ENCODE measurements around the gene MOGAT2.

Gene MOGAT2

DNA sequence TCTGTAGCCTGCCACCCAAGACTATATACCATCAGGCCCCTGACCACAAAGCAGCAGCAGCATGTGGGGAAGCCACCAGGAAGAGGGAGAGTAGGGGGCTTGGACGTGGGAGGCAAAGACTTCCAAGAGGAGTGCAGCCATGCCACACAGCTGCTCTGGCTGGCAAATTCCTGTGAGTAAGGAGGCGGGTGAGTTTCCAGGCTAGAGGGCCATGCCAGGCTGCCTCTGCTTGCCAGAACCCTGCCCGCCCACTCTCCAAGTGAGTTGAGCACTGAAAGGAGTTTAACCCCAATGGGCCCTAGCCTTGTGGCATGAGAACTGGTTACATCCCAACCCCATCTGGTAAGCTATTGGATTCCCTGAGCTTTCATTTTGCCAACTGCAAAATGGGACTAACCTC is 46.2 kb downstream of the MOGAT2 start:
- Histone ChIP-seq H3K36me3 (ENCODE audit: insufficient read depth, low read length) (no peaks in the 10 kb centered on the region), H3K4me3 (ENCODE audit: low read depth in 1 of 2, low read length in 2 of 2) (no peak overlapping the region), H3K4me1 (ENCODE audit: insufficient read depth, low read length) (peaks cover 9% of the 10 kb centered on the region), H3K27me3 (ENCODE audit: control insufficient read depth in 1 of 2, insufficient read depth in 2 of 2, low read length in 2 of 2) (peaks cover 5 to 6% of the 10 kb centered on the region in 2 donors), H3K9ac (ENCODE audit: low read length) (no peak overlapping the region), H3K9me3 (ENCODE audit: low read length) (no peaks in the 10 kb centered on the region), H3K27ac (ENCODE audit: low read depth, low read length) (no peak overlapping the region)

DNA sequence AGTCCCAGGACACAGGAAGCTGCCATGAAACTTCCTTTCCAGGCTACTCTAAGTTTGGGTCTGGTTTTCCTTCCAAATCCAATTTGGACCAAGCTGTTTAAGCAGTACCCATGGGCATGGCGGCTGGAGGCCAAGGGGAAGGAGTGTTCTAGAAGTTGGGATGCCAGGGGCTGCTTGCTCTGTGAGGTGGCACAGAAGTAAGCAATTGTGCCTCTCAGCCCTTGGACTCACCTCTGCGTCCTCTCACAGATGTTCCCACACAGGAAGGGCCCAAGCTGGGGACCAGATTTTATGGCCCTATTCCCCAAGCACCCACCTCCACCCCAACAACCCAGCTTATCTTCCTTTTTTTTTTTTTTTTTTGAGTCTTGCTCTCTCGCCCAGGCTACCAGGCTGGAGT is 47.5 kb downstream of the MOGAT2 start:
- Histone ChIP-seq H3K4me1 (ENCODE audit: insufficient read depth, low read length) (peaks cover 9% of the 10 kb centered on the region), H3K4me3 (ENCODE audit: low read depth in 1 of 2, low read length in 2 of 2) (no peak overlapping the region), H3K27me3 (ENCODE audit: control insufficient read depth in 1 of 2, insufficient read depth in 2 of 2, low read length in 2 of 2) (peaks cover 5 to 6% of the 10 kb centered on the region in 2 donors), H3K27ac (ENCODE audit: low read depth, low read length) (no peak overlapping the region), H3K36me3 (ENCODE audit: insufficient read depth, low read length) (no peaks in the 10 kb centered on the region), H3K9me3 (ENCODE audit: low read length) (no peaks in the 10 kb centered on the region), H3K9ac (ENCODE audit: low read length) (no peak overlapping the region)

DNA sequence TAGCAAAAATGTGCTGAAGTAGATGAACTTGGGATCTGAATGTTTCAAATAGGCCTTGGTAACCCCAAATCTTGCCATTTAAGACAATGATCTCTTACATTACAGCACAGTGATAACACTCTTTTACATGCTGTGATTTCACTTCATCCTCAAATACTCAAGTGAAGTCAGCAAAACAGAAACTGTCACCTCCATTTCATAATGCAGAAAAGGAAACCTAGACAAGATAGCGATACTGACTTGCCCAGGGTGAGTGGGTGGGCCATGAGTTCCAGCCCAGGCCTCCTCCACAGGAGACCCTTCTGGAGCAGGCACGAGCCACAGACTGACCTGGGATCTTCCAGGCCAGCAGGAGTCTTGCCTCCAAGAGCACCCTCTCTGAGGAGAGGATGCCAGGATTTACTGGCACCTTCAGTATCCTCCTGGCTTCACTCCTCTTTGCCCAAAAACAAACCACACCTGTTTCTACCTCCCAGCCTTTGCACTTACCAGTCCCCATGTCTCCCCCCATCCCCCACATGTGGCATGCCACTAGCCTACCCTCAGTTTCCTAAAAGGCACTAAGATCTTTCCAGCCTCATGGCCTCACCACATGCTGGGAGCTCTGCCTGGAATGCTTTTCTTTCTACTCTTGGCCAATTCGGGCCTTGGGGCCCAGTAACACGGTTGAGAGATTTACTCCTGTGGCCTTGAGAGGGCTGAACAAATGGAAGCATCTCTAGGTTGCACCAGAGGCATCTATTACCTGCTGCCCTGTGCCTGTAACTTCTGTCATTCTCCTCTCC is 49.0 kb downstream of the MOGAT2 start:
- peaks cover 5 to 6% of the 10 kb centered on the region in 2 donors for H3K27me3 ChIP-seq (ENCODE audit: control insufficient read depth in 1 of 2, insufficient read depth in 2 of 2, low read length in 2 of 2)
- H3K9ac ChIP-seq (ENCODE audit: low read length) = no peak overlapping the region
- no peaks in the 10 kb centered on the region for H3K9me3 ChIP-seq (ENCODE audit: low read length)
- H3K27ac ChIP-seq (ENCODE audit: low read depth, low read length) = no peak overlapping the region
- H3K36me3 ChIP-seq (ENCODE audit: insufficient read depth, low read length) = no peaks in the 10 kb centered on the region
- H3K4me3 ChIP-seq (ENCODE audit: low read depth in 1 of 2, low read length in 2 of 2) = no peak overlapping the region
- H3K4me1 ChIP-seq (ENCODE audit: insufficient read depth, low read length) = peaks cover 9% of the 10 kb centered on the region

DNA sequence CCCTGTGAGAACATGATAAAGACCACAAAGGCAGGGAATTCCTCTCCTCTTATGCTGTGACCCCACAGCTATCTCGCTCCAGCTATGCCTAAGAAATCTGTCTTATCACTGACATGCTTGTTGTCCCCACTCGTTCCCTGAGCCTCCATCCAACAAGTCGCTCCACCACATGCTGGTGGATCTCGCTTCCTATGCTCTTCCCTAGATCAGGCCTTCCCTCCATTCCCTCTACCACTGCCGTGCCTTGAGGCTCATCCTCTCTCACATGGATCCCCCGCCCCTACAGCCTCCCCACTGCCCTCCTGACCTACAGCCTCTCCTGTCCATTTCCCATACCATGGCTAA is 49.6 kb downstream of the MOGAT2 start:
- H3K9ac ChIP-seq (ENCODE audit: low read length) = no peak overlapping the region
- H3K4me1 ChIP-seq (ENCODE audit: insufficient read depth, low read length) = peaks cover 9% of the 10 kb centered on the region

DNA sequence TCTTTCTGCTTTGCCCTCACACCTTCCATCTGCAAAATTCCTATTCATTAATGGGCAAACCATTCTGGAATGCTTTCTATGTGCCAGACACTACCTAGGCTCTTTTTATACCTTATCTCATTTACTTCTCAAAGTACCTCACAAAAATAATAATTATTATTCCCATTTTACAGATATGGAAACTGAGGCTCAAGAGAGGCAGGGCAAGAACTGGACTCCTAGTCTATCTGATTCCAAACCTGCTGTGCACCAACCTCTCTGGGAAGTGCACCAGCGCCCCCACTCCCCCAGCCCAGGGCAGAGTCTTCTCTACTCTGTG is 50.1 kb downstream of the MOGAT2 start:
- peaks cover 9% of the 10 kb centered on the region for H3K4me1 ChIP-seq (ENCODE audit: insufficient read depth, low read length)
- H3K36me3 ChIP-seq (ENCODE audit: insufficient read depth, low read length) = no peaks in the 10 kb centered on the region
- H3K27me3 ChIP-seq (ENCODE audit: control insufficient read depth in 1 of 2, insufficient read depth in 2 of 2, low read length in 2 of 2) = peaks cover 5 to 6% of the 10 kb centered on the region in 2 donors
- H3K4me3 ChIP-seq (ENCODE audit: low read depth in 1 of 2, low read length in 2 of 2) = peak overlapping the region; percentile 49 to 59
- no peaks in the 10 kb centered on the region for H3K9me3 ChIP-seq (ENCODE audit: low read length)
- H3K9ac ChIP-seq (ENCODE audit: low read length) = no peak overlapping the region
- peak overlapping the region; percentile 17 for H3K27ac ChIP-seq (ENCODE audit: low read depth, low read length)

More for the DNA sequence above, 49.6 kb downstream of the MOGAT2 start:
- Histone ChIP-seq H3K36me3 (ENCODE audit: insufficient read depth, low read length) (no peaks in the 10 kb centered on the region), H3K27me3 (ENCODE audit: control insufficient read depth in 1 of 2, insufficient read depth in 2 of 2, low read length in 2 of 2) (peaks cover 5 to 6% of the 10 kb centered on the region in 2 donors), H3K27ac (ENCODE audit: low read depth, low read length) (no peak overlapping the region), H3K9me3 (ENCODE audit: low read length) (no peaks in the 10 kb centered on the region), H3K4me3 (ENCODE audit: low read depth in 1 of 2, low read length in 2 of 2) (no peak overlapping the region)

DNA sequence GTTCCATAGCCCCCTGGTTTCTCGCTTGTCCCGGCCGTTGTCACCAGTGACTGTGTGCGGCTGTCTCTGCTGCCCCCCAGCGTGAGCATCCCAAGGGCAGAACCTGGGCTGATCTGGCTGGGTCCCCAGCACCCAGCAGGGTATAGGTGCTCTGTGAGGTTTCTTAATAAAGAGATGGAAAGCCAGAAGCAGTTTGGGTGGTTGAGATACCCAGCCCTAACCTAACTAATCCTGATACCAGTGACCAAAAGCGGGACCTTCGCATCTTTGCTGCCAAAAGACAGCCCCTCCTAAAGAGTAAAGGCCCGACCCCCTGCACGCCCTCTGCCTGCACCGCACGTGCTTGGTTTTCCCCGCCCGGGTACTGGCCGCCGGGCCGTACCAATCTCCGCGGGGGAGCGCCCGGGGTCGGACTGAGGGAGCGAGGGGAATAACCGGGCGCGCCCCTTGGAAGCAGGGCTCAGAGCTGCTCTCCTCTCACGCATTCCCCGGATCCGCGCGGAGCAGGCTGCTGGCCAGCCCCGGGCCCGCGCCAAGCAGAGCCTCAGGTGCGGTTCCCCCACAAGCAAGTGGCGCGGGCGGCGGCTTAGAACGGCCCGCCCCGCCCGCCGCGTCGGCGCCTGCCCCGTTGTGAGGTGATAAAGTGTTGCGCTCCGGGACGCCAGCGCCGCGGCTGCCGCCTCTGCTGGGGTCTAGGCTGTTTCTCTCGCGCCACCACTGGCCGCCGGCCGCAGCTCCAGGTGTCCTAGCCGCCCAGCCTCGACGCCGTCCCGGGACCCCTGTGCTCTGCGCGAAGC is 50.7 kb downstream of the MOGAT2 start, which contains the start of gene DGAT2:
TSS of gene DGAT2 (plus strand) at position 667 of the 797 bp plus-strand sequence. CDS start 214 bp downstream, outside the sequence.
- H3K9me3 ChIP-seq (ENCODE audit: low read length) = no peaks in the 10 kb centered on the region
- peak within 1 kb of the TSS; percentile 49 to 59 for H3K4me3 ChIP-seq (ENCODE audit: low read depth in 1 of 2, low read length in 2 of 2)
- no peak within 1 kb of the TSS for H3K9ac ChIP-seq (ENCODE audit: low read length)
- H3K36me3 ChIP-seq (ENCODE audit: insufficient read depth, low read length) = no peaks in the 10 kb centered on the region
- peak within 1 kb of the TSS; percentile 17 for H3K27ac ChIP-seq (ENCODE audit: low read depth, low read length)
- peaks cover 9% of the 10 kb centered on the region for H3K4me1 ChIP-seq (ENCODE audit: insufficient read depth, low read length)
- peaks cover 5 to 6% of the 10 kb centered on the region in 2 donors for H3K27me3 ChIP-seq (ENCODE audit: control insufficient read depth in 1 of 2, insufficient read depth in 2 of 2, low read length in 2 of 2)

DNA sequence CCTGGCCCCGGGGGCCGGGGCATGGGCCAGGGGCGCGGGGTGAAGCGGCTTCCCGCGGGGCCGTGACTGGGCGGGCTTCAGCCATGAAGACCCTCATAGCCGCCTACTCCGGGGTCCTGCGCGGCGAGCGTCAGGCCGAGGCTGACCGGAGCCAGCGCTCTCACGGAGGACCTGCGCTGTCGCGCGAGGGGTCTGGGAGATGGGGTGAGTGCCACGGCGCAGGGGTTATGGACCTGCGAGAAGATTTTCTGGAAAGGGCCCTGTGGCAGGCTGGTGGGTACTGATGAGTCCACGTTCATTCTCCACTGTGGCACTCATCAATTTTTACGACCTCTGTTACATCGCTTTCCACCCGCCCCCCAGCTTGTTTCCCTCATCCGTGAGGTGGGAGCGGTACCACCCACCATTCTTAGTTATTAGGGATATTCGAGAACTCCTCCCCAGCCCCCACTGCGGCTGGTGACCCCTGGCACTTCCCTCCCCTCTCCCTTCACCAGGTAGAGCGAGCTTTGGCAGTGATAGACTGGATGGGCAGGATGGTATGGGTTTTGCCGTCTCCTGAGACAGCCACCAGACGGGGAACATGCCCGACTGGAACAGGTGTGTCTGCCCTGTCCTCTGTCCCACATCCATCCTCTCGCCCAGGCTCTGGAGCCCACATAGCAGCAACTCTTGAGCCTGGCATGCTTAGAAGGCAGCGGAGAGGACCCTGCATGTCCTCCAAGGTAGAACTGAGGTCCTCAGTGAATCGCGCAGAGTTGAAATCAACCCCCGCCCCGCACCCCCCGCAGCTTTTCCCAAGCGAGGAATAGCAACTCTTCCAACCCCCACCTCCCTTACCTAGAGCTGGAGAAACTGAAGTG is 51.5 kb downstream of the MOGAT2 start:
- Histone ChIP-seq H3K27me3 (ENCODE audit: control insufficient read depth in 1 of 2, insufficient read depth in 2 of 2, low read length in 2 of 2) (peaks cover 5 to 6% of the 10 kb centered on the region in 2 donors), H3K27ac (ENCODE audit: low read depth, low read length) (no peak overlapping the region), H3K9ac (ENCODE audit: low read length) (no peak overlapping the region), H3K4me3 (ENCODE audit: low read depth in 1 of 2, low read length in 2 of 2) (peak overlapping the region; percentile 49 to 59), H3K36me3 (ENCODE audit: insufficient read depth, low read length) (no peaks in the 10 kb centered on the region), H3K9me3 (ENCODE audit: low read length) (no peaks in the 10 kb centered on the region), H3K4me1 (ENCODE audit: insufficient read depth, low read length) (peaks cover 9% of the 10 kb centered on the region)

DNA sequence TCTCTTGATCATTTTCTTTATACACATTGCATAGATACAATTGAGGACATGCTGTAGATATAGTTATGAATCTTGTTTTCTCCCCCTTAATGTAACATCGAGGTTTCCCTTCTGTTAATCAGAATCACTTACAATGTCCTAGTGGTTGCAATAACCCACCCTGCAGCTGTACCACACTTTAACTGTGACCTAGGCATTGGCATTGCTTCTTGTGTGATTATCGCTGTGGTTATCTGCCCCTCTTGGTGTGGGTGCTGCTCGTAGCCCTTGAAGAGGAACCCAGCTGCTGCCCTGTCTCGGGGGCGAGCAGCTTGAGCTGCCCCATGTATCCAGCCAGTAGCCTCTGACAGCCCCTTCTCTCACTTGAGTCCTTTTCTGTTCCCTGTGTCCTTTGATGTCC is 52.5 kb downstream of the MOGAT2 start:
- no peak overlapping the region for H3K4me3 ChIP-seq (ENCODE audit: low read depth in 1 of 2, low read length in 2 of 2)
- peaks cover 5 to 6% of the 10 kb centered on the region in 2 donors for H3K27me3 ChIP-seq (ENCODE audit: control insufficient read depth in 1 of 2, insufficient read depth in 2 of 2, low read length in 2 of 2)
- no peak overlapping the region for H3K9ac ChIP-seq (ENCODE audit: low read length)
- no peaks in the 10 kb centered on the region for H3K9me3 ChIP-seq (ENCODE audit: low read length)
- peaks cover 9% of the 10 kb centered on the region for H3K4me1 ChIP-seq (ENCODE audit: insufficient read depth, low read length)
- no peak overlapping the region for H3K27ac ChIP-seq (ENCODE audit: low read depth, low read length)
- no peaks in the 10 kb centered on the region for H3K36me3 ChIP-seq (ENCODE audit: insufficient read depth, low read length)

DNA sequence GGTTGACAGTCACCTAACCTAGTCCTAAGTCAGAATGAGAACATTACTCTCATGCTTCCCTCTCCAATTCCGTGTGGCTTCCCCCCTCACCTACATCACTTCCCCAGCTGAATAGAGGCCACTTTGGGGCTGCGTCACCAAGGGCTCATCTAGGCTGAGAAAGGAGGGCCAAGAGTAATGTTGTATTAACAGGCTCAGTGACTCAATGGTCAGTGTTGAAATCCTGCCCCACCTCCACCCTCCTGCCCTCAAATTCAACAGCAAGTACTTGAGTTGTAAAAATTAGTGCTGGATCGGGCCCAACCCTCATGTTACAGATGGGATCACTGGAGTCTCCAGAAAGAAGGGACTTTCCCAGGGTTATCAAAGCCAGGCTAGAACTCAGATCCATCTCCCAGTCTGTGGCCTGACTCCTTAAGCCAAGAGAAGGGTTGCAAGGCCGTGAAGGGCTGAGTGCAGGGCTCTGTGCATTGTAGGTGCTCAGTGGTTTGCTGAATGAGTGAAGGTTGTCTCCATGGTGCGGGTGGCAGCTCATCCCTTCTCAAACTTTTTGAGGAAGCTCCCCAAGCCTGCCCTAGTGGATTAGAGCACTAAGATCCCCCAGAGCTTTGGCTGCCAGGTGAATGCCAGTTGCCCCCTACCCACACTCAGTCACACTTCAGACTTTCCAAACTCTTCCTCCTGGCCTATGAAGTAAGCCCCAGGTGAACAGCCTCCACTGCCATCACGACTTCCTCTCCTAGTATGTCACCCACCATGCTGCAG is 54.2 kb downstream of the MOGAT2 start:
- H3K36me3 ChIP-seq (ENCODE audit: insufficient read depth, low read length) = no peaks in the 10 kb centered on the region
- H3K4me1 ChIP-seq (ENCODE audit: insufficient read depth, low read length) = peaks cover 9% of the 10 kb centered on the region
- no peak overlapping the region for H3K27ac ChIP-seq (ENCODE audit: low read depth, low read length)
- peaks cover 5 to 6% of the 10 kb centered on the region in 2 donors for H3K27me3 ChIP-seq (ENCODE audit: control insufficient read depth in 1 of 2, insufficient read depth in 2 of 2, low read length in 2 of 2)
- no peak overlapping the region for H3K9ac ChIP-seq (ENCODE audit: low read length)
- H3K4me3 ChIP-seq (ENCODE audit: low read depth in 1 of 2, low read length in 2 of 2) = no peak overlapping the region
- no peaks in the 10 kb centered on the region for H3K9me3 ChIP-seq (ENCODE audit: low read length)

DNA sequence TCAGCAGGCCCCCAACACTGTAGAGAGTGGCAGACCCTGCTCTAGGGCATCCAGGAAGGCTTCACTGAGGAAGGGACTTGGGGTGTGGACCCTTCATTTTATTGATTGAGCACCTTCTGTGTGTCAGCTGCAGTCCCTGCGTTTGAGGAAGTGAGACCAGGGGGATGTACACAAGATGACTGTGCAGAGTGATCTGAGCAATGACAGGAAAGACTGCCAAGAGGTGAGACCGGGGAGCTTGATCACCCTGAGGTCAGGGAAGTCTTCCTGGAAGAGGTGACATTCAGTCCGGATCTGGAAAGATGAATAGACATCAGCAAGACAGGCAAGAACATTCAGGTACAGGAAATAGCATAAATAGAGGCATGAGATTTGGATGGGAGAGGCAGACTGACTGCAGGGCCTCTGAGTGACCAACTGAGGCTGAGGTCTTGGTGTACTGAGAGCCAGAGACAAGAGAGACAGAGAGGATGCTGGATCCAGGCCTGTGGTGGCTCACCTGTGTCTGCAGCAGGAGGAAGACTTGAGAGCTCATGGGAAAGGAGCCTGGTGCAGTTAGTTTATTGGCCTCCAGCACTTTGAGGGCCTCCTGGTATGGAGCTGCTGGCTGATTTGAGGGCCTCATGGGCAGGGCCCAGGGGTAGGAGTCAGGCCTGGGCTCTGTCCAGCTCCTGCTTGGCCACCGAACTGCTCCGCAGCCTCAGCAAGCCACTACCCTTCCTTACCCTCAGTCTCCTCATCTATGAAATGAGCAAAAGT is 56.1 kb downstream of the MOGAT2 start:
- Histone ChIP-seq H3K27ac (ENCODE audit: low read depth, low read length) (no peak overlapping the region), H3K9me3 (ENCODE audit: low read length) (no peaks in the 10 kb centered on the region), H3K4me1 (ENCODE audit: insufficient read depth, low read length) (no peaks in the 10 kb centered on the region), H3K27me3 (ENCODE audit: control insufficient read depth in 1 of 2, insufficient read depth in 2 of 2, low read length in 2 of 2) (no peaks in the 10 kb centered on the region), H3K36me3 (ENCODE audit: insufficient read depth, low read length) (no peaks in the 10 kb centered on the region), H3K9ac (ENCODE audit: low read length) (no peak overlapping the region), H3K4me3 (ENCODE audit: low read depth in 1 of 2, low read length in 2 of 2) (no peak overlapping the region)

Measured in muscle layer of colon (tissue), 2 donors.